Measurements from ENCODE around the gene VTCN1. TPM values are rescaled to one million over a fixed set of nuclear protein-coding genes. Genes with fewer than 3 reads are reported as not detected.

Gene VTCN1
- total RNA-seq, 4 donors from 2014 or later = not detected

DNA sequence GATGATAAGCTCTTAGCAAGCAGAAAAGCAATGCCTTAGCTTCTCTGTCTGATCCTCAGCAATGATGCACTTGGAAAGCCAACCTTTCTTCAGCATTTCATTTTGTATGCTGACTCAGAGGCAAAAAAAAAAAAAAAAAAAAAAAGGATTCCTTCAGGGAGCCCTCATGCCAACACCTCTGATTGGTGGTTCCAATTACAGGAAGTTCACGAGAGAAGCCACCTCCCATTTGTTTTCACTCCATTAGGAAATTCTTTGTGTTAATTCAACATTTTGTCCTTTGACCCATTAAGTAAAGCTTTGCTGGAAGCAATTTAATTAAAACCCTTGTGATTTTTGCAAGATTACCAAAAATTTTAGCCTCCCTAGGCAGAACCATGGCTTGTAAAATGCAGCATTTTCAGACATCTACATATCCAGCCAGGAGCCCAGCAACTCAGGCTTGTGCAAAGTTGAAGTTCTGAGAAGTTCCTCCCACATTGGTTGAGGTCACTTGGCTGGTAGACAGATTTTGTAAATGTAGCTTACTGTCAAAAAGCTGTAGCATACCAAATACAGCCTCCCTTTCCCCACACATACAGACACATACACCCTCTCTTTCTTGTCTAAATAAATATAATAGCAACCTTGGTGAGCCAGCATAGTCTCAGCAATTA is 27.1 kb upstream of the VTCN1 start:
- peak overlapping the region in 1 of 3 donors; percentile 10 for H3K27ac ChIP-seq
- intact Hi-C loops (cut with DNase I) = no loop called here
- no peak overlapping the region for H3K4me3 ChIP-seq (replicated peaks in 1 of 3)
- WGBS, 2 donors = 25 to 47% methylated on average over 1 of the region's 1 CpG
- H3K9me3 ChIP-seq = no peaks in the 10 kb centered on the region
- H3K36me3 ChIP-seq = no peaks in the 10 kb centered on the region
- DNase-seq = no peak
- no peaks in the 10 kb centered on the region for H3K27me3 ChIP-seq
- H3K4me1 ChIP-seq = peaks cover 0 to 16% of the 10 kb centered on the region in 2 donors
- TF ChIP-seq POLR2A (IDR thresholded peaks at IDR 0.05) (no peak), CTCF (IDR thresholded peaks at IDR 0.05) (no peak)

DNA sequence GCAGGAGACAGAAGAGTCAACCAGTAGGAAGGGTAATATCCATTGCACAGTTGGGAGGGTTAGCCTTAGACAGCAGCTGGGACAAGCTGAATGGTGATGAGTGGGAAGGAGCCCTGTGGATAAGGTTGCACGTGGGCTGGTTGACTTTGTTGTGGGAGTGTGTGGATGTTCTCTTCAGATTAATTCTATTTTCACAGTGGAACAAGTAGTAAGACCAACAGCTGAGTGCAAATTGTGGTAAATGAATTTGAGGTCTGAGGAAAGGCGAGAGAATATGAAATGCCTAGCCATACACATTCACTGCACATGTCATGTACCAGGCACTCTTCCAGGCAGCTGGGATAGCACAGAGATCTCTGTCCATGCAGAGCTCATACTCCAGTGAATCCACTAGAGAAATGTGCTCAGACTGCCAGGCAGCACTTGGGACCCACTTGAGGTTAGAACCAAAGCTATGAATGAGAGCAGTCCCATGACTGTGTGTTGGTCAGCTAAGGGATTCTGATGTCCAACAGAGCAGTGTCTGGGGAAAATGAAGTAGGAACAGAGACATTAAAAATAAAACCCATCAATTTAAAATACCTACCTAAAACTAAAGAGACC is 25.2 kb upstream of the VTCN1 start:
- DNase-seq = peak; percentile 89 to 90
- H3K9me3 ChIP-seq = no peaks in the 10 kb centered on the region
- intact Hi-C loops (cut with DNase I) = no loop called here
- no peak overlapping the region for H3K4me3 ChIP-seq (replicated peaks in 1 of 3)
- 62 to 79% methylated on average over 2 of the region's 2 CpGs for WGBS, 2 donors
- no peak overlapping the region for H3K27ac ChIP-seq
- no peaks in the 10 kb centered on the region for H3K27me3 ChIP-seq
- peaks cover 0 to 16% of the 10 kb centered on the region in 2 donors for H3K4me1 ChIP-seq
- TF ChIP-seq CTCF (IDR thresholded peaks at IDR 0.05) (no peak), POLR2A (IDR thresholded peaks at IDR 0.05) (no peak)
- no peaks in the 10 kb centered on the region for H3K36me3 ChIP-seq

GRCh38 chr1:117232531-117232930 is 21.8 kb upstream of the VTCN1 start:
- intact Hi-C loops (cut with DNase I) = no loop called here
- no peaks in the 10 kb centered on the region for H3K36me3 ChIP-seq
- TF ChIP-seq POLR2A (IDR thresholded peaks at IDR 0.05) = no peak
- TF ChIP-seq CTCF (IDR thresholded peaks at IDR 0.05) = no peak
- H3K9me3 ChIP-seq = no peaks in the 10 kb centered on the region
- no peak overlapping the region for H3K4me3 ChIP-seq (replicated peaks in 1 of 3)
- H3K27me3 ChIP-seq = no peaks in the 10 kb centered on the region
- H3K4me1 ChIP-seq = peaks cover 0 to 9% of the 10 kb centered on the region in 2 donors
- no peak for DNase-seq
- H3K27ac ChIP-seq = no peak overlapping the region
- 84 to 85% methylated on average over 2 of the region's 2 CpGs for WGBS, 2 donors

- H3K36me3 ChIP-seq = no peaks in the 10 kb centered on the region
- H3K27me3 ChIP-seq = no peaks in the 10 kb centered on the region
- no peak overlapping the region for H3K4me3 ChIP-seq (replicated peaks in 1 of 3)
- H3K9me3 ChIP-seq = no peaks in the 10 kb centered on the region
- peaks cover 0 to 3% of the 10 kb centered on the region in 2 donors for H3K4me1 ChIP-seq
- H3K27ac ChIP-seq = no peak overlapping the region
- 66% methylated on average over 3 to 4 of the region's 4 CpGs for WGBS, 2 donors
- DNase-seq = no peak
- intact Hi-C loops (cut with DNase I) = no loop called here
- TF ChIP-seq CTCF (IDR thresholded peaks at IDR 0.05) (no peak), POLR2A (IDR thresholded peaks at IDR 0.05) (no peak)
These were observed 21.1 kb upstream of the VTCN1 start for GRCh38 chr1:117231748-117232373.

DNA sequence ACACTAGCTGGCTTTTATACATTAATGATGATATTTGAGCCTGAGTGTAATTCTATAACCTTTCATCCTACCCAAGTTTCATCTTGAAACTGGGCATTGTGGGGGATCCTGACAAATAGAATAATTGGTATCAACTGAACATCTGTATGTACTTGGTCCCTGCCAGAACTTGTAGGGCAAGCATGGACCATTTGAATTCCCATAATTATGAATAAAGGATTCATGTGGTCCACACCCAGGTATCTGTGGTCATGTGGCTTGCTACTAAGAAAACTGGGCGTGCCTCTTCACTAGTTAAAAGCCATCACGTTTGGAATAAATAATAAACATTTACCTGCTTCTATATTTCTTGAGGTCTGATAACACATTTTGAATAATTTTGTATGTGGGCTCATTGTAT is 20.6 kb upstream of the VTCN1 start:
- 50% methylated on average over 2 of the region's 2 CpGs for WGBS, 2 donors
- H3K9me3 ChIP-seq = no peaks in the 10 kb centered on the region
- no peak overlapping the region for H3K4me3 ChIP-seq (replicated peaks in 1 of 3)
- no peaks in the 10 kb centered on the region for H3K27me3 ChIP-seq
- H3K4me1 ChIP-seq = no peaks in the 10 kb centered on the region
- TF ChIP-seq CTCF (IDR thresholded peaks at IDR 0.05) (no peak), POLR2A (IDR thresholded peaks at IDR 0.05) (no peak)
- DNase-seq = no peak
- no peaks in the 10 kb centered on the region for H3K36me3 ChIP-seq
- intact Hi-C loops (cut with DNase I) = no loop called here
- H3K27ac ChIP-seq = no peak overlapping the region
